CD4-positive, alpha-beta T cell treated with Interleukin-4 for 4 hours (primary cell): ENCODE results near the gene MYL11.
"Not testable (repeated sequence)": the region's sequence is repeated elsewhere in the genome, so short reads cannot be mapped to it uniquely, and the experiment has no call there.

Experiments used
- DNase-seq: peaks from one replicate; pipeline ENCODE4 v3.0.0-alpha.2; 2020

MYL11 gene

DNA sequence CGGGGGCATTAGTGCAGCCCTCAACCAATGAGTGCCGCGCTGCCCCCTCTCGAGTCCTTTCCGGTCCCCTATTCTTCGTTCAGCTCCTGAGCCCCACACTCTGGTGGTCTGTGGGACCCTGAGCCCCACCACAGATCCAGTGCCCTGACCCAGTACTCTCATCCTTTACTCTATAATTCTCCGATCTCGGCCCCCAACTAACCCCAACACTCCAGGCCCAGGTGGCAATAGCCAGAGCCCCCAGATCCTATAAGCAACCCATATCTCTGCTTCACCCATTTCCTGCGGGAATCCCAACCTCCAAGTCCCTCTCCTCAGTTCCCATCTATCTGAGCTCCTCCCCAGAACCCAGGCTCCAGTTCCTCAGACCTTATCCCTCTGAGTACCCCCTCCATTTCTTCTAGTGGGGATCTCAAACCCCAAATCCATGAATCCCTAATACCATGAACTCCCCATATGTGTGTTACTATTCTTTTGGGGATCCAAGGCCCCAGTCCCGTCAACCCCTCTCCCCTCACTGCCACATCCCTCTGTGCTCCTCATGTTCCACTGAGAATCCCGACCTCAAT, 3.3 kb upstream of the MYL11 start:
- no peak for DNase-seq

DNA sequence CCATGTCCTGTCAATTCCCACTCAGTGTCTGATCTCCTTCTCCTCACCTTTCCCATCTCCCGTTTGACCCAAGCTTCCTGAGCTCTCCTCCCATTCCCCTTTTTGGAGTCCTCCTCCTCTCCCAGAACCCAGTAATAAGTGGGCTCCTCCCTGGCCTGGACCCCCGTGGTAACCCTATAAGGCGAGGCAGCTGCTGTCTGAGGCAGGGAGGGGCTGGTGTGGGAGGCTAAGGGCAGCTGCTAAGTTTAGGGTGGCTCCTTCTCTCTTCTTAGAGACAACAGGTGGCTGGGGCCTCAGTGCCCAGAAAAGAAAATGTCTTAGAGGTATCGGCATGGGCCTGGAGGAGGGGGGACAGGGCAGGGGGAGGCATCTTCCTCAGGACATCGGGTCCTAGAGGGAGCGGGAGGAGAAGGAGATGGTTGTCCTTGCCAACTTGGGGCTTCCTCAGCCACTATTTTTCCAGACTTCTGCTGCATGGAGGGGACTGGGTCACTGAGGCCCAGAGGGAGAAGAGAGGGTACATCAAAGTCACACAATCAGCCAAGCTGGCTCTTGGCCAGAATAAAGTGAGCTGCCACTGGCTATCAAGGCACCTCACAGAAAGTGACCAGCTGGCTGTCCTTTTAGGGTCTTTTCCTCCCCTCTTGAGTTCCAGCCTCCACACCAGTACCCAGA, 2.4 kb upstream of the MYL11 start:
- no peak for DNase-seq

DNA sequence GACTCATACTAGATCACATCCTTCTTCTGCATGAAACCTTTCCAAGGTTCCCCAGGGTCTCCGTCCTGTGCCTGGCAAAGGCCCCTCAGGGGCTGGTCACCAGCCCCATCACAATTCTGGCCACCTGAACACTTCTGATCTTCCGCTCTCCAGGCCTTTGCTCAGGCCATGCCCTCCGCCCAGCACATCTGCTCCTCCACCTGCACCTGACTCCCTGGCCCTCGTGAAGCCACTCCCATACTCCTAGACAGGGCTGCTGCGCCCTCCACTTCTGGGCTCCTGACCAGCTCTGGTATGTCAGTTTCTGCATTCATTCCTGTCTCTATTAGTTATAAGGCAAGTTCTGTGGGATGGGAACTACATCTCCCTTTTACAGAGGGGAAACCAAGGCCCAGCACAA, 1.9 kb upstream of the MYL11 start:
- no peak for DNase-seq

DNA sequence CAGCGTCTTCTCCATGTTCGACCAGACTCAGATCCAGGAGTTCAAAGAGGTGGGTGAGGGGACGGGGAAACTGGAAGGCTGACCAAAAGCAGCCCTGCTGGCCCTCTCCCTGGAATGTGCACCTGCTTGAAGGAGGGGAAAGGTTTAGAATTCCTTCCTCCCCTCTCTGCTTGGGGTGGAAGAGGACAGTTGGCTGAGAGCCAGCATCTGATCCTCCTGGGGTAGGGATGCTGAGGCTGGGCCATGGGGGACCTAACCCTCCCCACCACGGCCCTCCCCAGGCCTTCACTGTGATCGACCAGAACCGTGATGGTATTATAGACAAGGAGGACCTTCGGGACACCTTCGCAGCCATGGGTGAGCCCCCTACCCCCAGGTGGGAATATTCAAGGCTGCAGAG, 1.3 kb downstream of the MYL11 start:
- DNase-seq = no peak

DNA sequence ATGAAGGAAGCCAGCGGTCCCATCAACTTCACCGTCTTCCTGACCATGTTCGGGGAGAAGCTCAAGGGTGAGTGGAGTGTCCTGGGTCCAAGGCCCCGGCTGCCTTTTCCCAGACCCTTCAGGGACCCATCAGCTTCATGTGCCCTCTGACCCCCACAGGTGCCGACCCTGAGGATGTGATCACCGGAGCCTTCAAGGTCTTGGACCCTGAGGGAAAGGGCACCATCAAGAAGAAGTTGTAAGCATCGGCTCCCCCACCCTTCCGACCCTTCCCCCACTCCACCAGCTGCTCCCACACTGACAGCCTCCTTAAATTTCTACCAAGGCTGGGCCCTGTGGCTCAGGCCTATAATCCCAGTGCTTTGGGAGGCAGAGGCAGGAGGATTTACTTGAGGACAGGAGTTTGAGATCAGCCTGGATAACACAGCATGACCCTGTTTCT, 1.9 kb downstream of the MYL11 start:
- DNase-seq = no peak

GRCh38 chr16:30377050-30377811, 2.6 kb downstream of the MYL11 start:
- DNase-seq = no peak

GRCh38 chr16:30377812-30378235, 3.2 kb downstream of the MYL11 start:
- DNase-seq = peak; percentile 91

DNA sequence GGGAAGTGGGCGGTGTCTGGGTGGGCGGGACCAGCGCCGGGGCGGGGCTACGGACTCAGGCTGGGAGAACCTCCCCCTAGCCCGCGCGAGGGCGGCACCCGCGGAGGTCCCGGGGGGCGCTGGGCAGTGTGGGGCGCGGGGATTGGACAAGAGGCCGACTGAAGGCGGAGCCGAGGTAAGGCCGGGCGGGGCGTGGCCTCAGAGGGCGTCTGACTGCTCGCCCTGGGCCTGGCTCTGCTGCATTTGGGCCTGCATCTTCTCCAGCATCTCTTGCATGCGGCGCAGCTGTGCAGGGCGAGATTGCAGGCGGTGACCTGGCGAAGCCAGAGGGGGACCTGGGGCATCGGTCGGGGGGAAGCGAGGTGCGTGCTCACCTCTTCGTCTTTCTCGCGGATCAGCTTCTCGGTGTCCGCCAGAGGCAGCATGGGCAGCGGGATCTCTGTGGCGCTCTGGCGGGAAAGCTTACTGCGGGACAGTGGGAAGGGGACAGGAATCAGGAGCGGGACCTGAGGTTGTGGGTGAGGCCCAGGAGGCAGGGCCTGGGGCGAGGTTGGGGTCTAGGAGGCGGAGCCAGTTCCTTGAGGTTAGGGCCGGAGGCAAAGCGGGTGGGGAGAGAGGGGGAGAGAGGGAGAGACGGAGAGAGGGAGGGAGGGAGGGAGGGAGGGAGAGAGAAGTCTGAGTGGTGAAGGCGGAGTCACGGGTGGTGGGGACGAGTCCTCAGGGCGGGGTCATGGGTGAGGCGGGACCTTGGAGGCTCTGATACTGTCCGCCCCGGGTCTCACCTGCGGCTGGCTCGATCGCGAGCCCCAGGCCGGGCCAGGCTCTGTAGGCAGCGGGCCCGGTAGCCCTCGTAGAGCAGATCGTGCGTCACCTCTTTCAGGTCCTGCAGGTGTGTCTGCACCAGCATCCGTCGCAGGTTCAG, 3.9 kb downstream of the MYL11 start:
- DNase-seq = peak; percentile 98

DNA sequence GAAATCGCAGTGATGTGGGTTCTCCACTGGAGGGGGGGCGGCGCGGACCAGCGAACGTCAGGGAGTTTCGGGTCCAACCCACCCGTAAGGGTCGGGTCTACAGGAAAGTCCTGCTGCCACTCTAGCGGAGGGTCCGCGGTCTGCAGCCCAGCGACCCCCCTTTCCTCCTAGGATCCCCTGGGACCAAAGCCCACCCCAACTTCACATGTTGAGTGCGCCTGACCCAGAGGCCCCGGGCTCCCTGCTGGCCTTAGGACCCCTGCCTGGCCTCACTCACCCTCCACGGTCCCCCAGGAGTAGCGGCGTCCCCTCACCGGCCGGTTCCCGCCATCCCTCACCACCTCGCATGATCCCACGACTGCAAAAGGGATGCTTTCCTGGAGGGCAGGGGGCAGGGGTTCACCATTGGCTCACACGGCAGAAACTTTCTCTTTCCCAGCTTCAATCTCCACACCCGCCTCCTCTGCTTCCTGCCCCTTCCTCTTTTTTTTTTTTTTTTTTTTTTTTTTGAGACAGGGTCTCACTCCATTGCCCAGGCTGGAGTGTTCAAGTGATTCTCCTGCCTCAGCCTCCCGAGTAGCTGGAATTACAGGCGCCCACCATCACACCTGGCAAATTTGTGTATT, 4.7 kb downstream of the MYL11 start:
- no peak for DNase-seq

DNA sequence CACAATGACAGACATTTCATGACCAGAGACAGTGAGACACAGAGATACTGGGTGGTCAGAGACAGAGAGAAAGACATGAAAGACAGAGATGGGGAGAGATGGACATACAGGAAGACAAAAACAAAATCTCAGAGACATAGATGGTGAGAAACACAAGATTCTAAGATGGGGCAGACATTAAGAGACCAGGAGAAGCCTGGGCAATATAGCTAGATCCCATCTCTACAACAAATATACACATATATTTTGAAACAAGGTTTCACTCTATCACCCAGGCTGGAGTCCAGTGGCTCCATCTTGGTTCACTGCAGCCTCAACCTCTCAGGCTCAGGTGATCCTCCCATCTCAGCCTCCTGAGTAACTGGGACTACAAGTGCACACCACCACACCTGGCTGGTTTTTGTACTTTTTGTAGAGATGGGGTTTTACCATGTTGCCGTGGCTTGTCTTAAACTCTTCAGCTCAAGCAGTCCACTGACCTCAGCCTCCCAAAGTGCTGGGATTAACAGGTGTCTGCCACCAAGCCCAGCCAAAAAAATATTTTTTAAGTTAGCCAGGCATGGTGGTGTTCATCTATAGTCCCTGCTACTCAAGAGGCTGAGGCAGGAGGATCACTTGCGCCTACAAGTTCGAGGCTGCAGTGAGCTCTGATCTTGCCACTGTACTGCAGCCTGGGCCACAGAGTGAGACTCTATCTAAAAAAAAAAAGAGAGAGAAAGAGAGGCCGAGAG, 5.6 kb downstream of the MYL11 start:
- DNase-seq = no peak

- no peak for DNase-seq
These were observed 6.2 kb downstream of the MYL11 start for GRCh38 chr16:30380803-30381208.

DNA sequence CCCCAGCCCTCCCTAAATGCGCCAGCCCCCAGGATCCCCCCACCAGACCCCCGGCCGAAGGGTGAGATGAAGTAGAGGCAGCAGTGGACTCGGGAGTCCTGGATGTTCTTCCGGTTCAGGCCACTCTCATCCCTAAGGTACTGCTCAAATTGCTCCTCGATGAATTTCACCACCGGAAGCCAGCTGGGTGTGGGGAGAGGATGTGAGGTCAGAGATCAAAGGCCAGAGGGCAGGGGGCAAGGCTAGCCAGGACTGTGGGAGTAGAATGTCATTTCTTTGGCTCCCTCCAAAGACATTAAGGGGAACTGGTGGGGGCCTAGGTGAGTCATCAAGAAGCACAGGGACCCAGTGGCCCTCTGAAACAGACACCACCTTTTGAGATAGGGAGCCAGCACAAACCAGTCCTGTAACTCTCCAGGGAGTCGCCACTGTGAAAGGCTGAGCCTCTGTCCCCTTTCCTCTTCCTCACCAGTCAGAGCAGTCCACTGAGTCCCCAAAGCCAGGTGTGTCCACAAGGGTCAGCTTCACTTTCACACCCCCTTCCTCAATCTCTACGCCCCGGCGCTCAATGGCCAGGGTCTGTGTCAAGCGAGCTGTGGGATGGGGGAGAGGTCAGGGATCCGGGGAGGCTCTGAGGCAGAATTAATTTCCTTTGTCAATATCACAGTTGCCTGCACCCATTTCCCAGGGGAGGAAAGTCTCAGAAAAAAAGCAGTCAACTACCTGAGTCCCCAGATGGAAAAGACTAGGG, 6.9 kb downstream of the MYL11 start:
- peak; percentile 48 for DNase-seq

DNA sequence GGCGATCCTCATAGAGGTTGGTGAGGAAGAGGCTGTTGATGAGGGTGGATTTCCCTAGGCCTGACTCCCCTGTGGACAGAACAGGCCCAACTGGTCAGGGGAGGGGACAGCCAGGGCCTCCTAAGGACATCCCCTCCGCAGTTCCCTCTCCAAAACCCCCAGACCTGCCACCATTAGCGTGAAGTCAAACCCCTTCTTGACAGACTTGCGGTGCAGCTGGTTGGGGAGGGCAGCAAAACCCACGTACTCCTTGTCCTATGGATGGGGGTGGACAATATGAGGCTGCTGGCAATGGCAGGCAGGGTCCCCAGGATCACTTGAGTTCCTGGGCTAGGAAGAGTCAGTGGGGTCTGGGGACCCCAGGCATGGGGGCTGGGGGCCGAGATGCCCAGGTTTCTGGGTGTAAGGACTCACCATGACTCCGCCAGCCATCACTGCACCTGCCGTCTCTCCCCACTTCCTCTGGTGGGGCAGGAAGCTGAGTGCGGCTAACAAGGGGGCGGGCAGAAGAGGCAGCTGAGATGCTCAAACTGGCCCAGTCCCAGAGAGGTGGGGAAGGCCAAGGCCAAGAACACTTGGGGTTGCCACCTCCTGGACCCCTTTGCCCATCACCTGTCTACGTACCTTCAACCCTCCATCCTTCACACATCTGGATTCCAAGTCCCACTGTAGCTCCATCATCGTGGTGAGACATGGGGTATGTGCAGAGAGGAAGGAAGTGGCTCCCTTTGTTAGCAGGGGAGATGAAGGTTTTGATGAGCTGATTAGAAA, 7.7 kb downstream of the MYL11 start, which contains the start of gene SEPTIN1:
Gene SEPTIN1, minus strand, starts transcription at position 451 of the 771 bp plus-strand sequence. Its CDS starts 19 bp downstream, at position 432.
- DNase-seq = peak; percentile 79

DNA sequence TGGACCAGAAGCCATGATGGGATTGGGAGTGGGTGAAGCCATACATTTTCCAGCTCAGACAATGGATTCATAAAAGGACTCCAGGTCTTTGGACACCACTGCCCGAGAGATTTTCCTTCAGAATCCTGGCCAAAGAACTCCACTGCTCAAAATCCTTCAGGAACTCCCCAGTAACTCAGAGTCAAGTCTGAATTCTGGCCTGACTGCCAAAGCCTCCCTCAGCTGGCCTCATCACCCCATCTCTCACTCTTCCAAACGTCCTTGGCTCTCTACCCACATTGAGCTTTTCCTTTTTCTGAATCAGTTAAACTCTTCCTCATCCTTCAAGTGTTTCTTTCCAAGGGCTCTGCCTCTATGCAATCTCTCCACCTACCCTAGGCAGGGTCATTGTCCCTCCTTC, 8.9 kb downstream of the MYL11 start:
- no peak for DNase-seq

DNA sequence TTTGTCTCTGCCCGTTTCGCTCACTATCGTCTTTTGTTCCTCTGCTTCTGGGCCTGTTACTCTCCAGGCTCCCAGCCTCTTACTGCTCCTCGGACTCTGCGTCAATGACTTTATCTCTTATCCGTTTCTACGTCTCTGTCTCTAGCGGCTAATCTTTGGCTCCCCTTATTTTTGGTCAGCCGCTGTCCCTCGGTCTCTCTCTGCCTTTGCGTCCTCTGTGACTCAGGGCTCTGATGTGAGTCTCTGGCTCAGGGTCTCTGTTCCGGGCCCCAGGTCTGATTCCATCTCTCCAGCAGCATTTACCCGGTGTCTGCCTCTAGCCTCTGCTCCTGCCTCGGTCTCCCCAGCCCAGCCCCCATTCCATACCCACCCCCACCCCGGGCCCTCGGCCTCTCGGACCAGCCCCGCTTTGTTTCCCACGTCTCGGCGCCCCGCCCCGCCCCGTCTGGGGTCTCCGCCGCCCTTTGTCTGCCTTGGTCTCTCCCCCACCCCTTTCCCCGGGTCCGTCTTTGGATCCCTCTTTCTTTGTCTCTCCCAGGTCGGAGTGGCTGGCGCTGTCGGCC, 20.1 kb downstream of the MYL11 start:
- DNase-seq = no peak

DNA sequence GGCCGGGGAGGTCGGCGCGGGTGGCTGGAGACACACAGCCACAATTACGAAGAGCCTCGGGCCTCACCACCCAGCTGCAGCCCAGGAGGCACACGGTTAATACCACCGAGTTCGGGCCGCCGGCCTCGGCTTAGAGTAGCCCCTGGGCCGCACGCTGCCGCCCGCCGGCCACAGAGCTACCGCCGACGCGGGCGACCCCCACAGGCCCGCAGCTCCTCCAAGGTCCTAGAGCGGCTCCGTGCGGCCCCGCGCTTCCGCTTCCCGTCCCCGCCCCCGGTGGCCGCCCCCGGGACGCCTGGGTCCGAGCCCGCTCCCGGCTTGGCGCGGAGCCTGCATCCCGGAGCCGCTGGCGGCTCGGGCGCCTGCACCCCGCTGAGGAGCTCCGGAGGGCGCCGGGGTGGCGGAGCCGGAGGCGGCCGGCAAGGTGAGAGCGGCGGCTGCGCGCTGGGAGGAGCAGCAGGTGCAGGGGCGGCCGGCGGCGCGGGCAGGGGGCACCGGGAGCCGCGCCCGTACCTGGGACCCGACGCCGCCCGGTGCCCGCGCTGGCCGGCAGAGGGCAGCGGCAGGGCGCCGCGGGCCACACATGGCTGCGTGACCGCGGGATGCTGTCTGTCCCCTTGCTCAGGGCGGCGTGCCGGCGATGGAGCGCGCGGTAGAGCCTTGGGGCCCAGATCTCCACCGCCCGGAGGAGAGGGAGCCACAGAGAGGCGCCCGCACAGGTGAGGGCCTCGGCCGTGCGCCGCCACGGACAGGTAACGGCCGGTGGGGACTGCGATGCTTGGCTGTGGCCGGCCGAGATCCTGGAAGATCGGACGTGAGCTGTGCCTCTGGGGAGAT, 20.8 kb downstream of the MYL11 start, which contains the start of gene ZNF48:
Gene ZNF48, plus strand, starts transcription at position 266 of the 837 bp plus-strand sequence. Its CDS starts 375 bp downstream, at position 641.
- DNase-seq = peak; percentile 64

DNA sequence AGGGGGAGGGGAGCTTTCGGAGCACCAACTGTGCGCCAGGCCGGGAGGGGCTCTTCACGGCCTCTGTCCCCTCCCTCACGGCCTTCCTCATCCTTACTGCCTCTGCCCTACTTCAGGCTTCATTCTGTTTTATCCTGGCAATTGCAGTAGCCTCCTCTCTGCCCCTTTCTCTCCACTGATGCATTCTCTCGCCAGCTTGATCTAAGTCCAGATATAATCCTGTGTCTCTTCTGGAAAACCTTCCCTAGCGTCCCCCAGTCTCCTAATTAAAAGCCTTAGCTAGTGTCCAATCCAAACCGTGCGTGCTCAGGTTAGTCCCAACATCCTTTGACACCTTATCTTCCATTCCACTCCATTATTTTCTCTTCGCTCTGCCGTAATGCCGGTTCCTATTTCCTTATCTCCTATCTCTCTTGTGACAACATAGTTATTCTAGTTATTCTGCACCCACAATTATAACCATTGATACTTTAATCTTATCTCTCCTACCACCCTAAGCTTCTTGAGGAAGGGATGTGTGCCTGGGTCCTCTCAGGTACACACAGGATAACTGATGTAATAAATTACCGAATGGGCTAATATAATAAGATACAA, 21.5 kb downstream of the MYL11 start:
- no peak for DNase-seq

DNA sequence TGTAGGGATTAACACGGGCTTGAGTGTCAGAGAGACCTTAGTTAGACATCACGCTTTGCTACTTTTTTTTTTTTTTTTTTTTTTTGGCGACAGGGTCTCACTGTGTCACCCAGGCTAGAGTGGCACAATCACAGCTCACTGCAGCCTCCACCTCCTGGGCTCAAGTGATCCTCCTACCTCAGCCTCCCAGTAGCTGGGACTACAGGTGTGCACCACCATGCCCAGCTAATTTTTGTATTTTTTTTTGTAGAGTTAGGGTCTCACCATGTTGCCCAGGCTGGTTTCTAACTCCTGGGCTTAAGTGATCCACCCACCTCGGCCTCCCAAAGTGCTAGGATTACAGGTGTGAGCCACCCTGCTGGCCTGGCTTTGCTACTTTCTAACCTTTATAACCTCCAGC, 22.0 kb downstream of the MYL11 start:
- DNase-seq = not testable (repeated sequence)
